HUES48 (cell line): ENCODE results near the gene UBTD1.

Source experiments
- H3K27ac ChIP-seq: one replicate; pipeline ENCODE4 v1.7.0; 2013; ENCODE audit warnings: low read depth, low read length, inconsistent platforms
- H3K27me3 ChIP-seq: 2 replicates; pipeline ENCODE4 v1.6.1; 2013; ENCODE audit warnings: mild to moderate bottlenecking, low read length; ENCODE audit not compliant: control insufficient read depth, insufficient read depth
- H3K36me3 ChIP-seq: 2 replicates; pipeline ENCODE4 v1.6.1; 2013; ENCODE audit warnings: low read length; ENCODE audit not compliant: control insufficient read depth, insufficient read depth
- H3K4me1 ChIP-seq: 2 replicates; pipeline ENCODE4 v1.6.1; 2013; ENCODE audit warnings: mild to moderate bottlenecking, low read length; ENCODE audit not compliant: control insufficient read depth, insufficient read depth
- H3K4me3 ChIP-seq: 2 replicates; pipeline ENCODE4 v1.5.1; 2013; ENCODE audit warnings: mild to moderate bottlenecking, low read depth, low read length
- H3K9ac ChIP-seq: 2 replicates; pipeline ENCODE4 v1.6.1; 2013; ENCODE audit warnings: mild to moderate bottlenecking, low read depth, low read length, moderate library complexity
- H3K9me3 ChIP-seq: 2 replicates; pipeline ENCODE4 v1.6.1; 2013; ENCODE audit warnings: low read length; ENCODE audit not compliant: control insufficient read depth, insufficient read depth

Gene UBTD1

GRCh38 chr10:97589479-97589878, 90.8 kb downstream of the UBTD1 start, which contains the start of gene C10orf62:
C10orf62 (plus strand) TSS chr10:97589721; CDS start chr10:97589898, 177 bp downstream.
- Histone ChIP-seq H3K4me1 (no peaks in the 10 kb centered on the region), H3K27me3 (no peaks in the 10 kb centered on the region), H3K9ac (no peak within 1 kb of the TSS), H3K9me3 (no peaks in the 10 kb centered on the region), H3K4me3 (no peak within 1 kb of the TSS), H3K36me3 (no peaks in the 10 kb centered on the region), H3K27ac (no peak within 1 kb of the TSS)

GRCh38 chr10:97590082-97590747, 91.5 kb downstream of the UBTD1 start:
- no peak overlapping the region for H3K27ac ChIP-seq
- H3K4me1 ChIP-seq: no peaks in the 10 kb centered on the region
- H3K9ac ChIP-seq: no peak overlapping the region
- no peaks in the 10 kb centered on the region for H3K9me3 ChIP-seq
- no peak overlapping the region for H3K4me3 ChIP-seq
- no peaks in the 10 kb centered on the region for H3K27me3 ChIP-seq
- H3K36me3 ChIP-seq: no peaks in the 10 kb centered on the region

DNA sequence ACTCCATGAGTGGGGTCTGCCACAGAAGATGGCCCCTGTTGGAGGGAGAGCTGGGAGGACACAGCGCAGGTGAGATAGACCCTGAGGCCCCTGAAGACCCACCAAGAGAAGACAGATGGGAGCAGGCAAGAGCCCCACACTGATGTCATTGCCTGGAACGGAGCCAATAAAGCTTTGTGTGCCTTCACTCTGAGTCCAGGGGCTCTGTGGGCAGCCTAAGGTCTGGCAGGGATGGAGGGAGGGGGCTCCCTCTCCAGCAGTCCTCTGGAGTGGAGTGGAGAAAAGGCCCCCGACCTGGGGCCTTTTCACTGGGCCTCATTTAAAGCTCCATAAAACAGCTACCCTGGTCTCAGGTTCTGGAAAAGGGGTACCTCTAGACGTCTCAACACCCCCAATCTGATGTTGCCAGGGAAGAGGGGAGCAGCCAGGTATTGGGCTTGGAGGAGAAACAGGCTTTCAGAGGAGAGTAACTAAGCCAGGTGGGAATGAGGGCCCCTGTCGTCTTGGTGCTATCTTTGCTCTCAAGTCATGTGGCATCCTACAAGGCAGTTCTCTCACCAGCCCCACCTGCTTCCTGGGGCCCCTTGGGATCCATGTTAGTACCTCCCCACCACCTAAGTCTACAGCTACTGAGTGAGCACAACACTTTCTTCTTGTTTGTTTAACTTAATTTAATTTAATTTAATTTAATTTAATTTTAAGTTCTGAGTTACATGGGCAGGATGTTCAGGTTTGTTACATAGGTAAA, 92.2 kb downstream of the UBTD1 start:
- H3K27me3 ChIP-seq: no peaks in the 10 kb centered on the region
- no peak overlapping the region for H3K4me3 ChIP-seq
- no peaks in the 10 kb centered on the region for H3K4me1 ChIP-seq
- no peak overlapping the region for H3K27ac ChIP-seq
- no peaks in the 10 kb centered on the region for H3K36me3 ChIP-seq
- no peaks in the 10 kb centered on the region for H3K9me3 ChIP-seq
- no peak overlapping the region for H3K9ac ChIP-seq

DNA sequence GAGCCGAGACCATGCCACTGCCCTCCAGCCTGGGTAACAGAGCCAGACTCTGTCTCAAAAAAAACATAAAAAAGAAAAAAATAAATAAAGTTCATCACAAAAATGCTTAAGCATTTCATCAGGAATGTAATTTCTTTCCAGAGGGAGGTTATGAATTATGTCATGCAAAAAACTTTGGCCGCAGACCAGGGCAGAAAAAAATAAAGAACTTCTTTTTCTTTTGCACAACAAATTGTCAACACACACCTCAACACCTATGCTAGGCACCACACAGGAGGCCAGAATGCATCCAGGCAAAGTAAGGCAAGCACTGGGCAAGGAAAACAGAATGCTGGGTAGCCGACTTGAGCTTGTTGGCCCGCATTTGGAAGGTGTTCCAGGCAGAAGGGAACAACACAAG, 94.7 kb downstream of the UBTD1 start:
- no peaks in the 10 kb centered on the region for H3K36me3 ChIP-seq
- H3K4me3 ChIP-seq: no peak overlapping the region
- no peak overlapping the region for H3K9ac ChIP-seq
- H3K27me3 ChIP-seq: no peaks in the 10 kb centered on the region
- H3K27ac ChIP-seq: no peak overlapping the region
- no peaks in the 10 kb centered on the region for H3K9me3 ChIP-seq
- no peaks in the 10 kb centered on the region for H3K4me1 ChIP-seq

DNA sequence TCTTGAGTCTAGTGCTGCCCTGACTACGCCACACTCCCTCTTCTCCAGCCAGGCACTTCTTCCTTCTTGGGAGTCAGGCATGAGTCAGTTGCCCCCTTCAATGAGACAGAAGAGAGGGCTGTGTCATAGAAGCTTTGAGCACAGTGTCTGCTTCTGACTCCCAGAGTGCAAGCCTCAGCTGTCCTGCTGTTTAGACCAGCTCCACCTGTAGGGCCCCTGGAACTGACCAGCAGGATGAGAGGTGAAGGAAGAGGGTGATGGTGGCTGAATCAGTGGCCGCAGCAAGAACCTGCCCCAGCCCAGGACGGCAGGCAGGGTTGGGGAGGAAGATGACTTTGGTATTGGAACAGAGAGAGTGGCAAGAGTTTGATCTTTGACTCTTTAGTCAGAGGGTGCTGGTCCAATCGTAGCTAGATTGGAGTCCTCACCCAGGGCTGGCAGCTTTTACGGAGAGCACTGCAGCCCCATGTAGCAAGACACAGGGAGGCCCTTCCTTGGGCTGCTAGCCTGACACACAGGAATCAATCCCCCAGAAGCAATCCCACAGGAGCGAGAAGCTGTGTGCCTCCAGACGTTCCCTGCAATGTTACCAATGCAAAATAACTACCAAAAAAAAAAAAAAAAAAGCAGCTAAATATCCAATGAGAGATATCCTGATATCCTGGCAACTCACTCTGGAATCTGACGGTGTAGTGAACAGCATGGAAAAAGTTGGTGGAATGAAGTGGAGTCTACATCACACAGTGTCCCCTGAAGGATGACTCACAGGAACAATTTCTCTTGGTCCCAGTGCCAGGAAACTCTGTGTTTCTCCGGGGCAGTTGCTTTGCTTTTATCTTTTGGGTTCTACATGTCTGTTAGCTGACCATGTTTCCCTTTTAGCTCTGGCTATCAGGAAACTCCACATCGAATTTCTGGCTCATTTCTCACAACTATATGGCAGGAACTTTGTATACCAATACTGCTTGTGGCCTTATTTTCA, 97.7 kb downstream of the UBTD1 start:
- no peak overlapping the region for H3K27ac ChIP-seq
- H3K27me3 ChIP-seq: no peaks in the 10 kb centered on the region
- H3K9me3 ChIP-seq: no peaks in the 10 kb centered on the region
- no peaks in the 10 kb centered on the region for H3K4me1 ChIP-seq
- no peaks in the 10 kb centered on the region for H3K36me3 ChIP-seq
- no peak overlapping the region for H3K4me3 ChIP-seq
- H3K9ac ChIP-seq: no peak overlapping the region

- H3K4me1 ChIP-seq: no peaks in the 10 kb centered on the region
- no peaks in the 10 kb centered on the region for H3K9me3 ChIP-seq
- H3K27me3 ChIP-seq: no peaks in the 10 kb centered on the region
- no peak overlapping the region for H3K4me3 ChIP-seq
- no peak overlapping the region for H3K27ac ChIP-seq
- H3K36me3 ChIP-seq: no peaks in the 10 kb centered on the region
- H3K9ac ChIP-seq: no peak overlapping the region
Measured at GRCh38 chr10:97597778-97598177, 99.1 kb downstream of the UBTD1 start.

GRCh38 chr10:97598407-97599271, 99.9 kb downstream of the UBTD1 start:
- Histone ChIP-seq H3K9ac (no peak overlapping the region), H3K36me3 (no peaks in the 10 kb centered on the region), H3K27ac (no peak overlapping the region), H3K4me1 (no peaks in the 10 kb centered on the region), H3K4me3 (no peak overlapping the region), H3K9me3 (no peaks in the 10 kb centered on the region), H3K27me3 (no peaks in the 10 kb centered on the region)

DNA sequence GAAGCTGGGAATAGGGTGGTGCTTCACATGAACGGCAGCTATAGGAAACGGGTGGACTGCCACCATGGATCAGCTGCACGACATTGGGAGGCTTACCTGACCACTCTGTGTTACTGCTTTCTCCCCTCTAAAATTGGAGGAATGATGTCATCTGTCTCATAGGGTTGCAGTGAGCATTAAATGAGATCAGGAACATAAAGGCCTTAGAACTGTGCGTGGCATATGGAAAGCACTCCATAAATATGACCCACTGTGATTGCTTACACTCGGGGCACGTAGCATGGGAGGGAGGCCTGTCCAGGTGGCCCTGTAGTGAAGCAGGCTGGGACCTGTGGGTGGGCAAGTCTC, 100.5 kb downstream of the UBTD1 start:
- Histone ChIP-seq H3K27me3 (no peaks in the 10 kb centered on the region), H3K36me3 (no peaks in the 10 kb centered on the region), H3K9ac (no peak overlapping the region), H3K27ac (no peak overlapping the region), H3K9me3 (no peaks in the 10 kb centered on the region), H3K4me1 (no peaks in the 10 kb centered on the region), H3K4me3 (no peak overlapping the region)

GRCh38 chr10:97600616-97601015, 101.9 kb downstream of the UBTD1 start:
- H3K36me3 ChIP-seq: no peaks in the 10 kb centered on the region
- no peaks in the 10 kb centered on the region for H3K27me3 ChIP-seq
- no peak overlapping the region for H3K9ac ChIP-seq
- H3K9me3 ChIP-seq: no peaks in the 10 kb centered on the region
- no peaks in the 10 kb centered on the region for H3K4me1 ChIP-seq
- H3K27ac ChIP-seq: no peak overlapping the region
- H3K4me3 ChIP-seq: no peak overlapping the region
